Endothelial cell of umbilical vein (primary cell): Measurements from ENCODE around the gene PNMA1.

Source experiments
- POLR2A ChIP-seq: IDR thresholded peaks from 2 replicates; pipeline ENCODE4 v1.6.1; 2012; ENCODE audit warnings: low read depth, mild to moderate bottlenecking, control low read depth, low read length
- TF ChIP-seq, protein P1 (sequence below), 2 donors: IDR thresholded peaks; 1 replicate in 1 of 2; 2 replicates in 1 of 2; pipeline ENCODE4 v1.5.1; 2011; ENCODE audit warnings: low read length in 2 of 2, mild to moderate bottlenecking in 2 of 2, moderate library complexity in 2 of 2, control low read depth in 1 of 2, inconsistent platforms in 1 of 2, low read depth in 1 of 2; ENCODE audit not compliant: insufficient read depth in 1 of 2; ENCODE audit errors: extremely low read depth in 1 of 2

DNA sequence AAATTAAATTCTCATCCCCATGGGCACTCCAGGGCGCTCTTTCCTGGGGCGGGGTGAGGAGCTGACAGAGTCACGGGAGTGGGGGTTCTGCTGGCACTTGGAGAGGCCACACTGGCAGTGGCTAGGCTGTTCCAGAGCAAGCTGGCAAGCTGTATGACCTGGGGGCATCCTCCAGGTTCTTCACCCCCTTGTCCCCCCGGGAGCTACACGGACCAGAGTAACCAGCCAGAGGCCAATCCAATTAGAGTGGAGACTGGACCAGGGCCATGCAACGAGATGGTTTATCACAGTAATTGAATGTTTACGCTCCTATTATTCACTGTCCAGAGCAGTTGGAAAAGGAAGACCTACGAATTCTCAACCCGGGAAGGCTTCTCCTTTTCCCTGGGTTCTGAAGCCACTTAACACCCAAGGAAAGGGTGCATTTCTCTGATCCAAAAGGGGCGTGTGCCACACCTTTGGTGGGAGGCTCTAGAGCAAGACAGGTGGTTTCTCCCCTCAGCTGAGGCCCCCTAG, 43.8 kb upstream of the PNMA1 start:
- TF ChIP-seq, protein P1, sequence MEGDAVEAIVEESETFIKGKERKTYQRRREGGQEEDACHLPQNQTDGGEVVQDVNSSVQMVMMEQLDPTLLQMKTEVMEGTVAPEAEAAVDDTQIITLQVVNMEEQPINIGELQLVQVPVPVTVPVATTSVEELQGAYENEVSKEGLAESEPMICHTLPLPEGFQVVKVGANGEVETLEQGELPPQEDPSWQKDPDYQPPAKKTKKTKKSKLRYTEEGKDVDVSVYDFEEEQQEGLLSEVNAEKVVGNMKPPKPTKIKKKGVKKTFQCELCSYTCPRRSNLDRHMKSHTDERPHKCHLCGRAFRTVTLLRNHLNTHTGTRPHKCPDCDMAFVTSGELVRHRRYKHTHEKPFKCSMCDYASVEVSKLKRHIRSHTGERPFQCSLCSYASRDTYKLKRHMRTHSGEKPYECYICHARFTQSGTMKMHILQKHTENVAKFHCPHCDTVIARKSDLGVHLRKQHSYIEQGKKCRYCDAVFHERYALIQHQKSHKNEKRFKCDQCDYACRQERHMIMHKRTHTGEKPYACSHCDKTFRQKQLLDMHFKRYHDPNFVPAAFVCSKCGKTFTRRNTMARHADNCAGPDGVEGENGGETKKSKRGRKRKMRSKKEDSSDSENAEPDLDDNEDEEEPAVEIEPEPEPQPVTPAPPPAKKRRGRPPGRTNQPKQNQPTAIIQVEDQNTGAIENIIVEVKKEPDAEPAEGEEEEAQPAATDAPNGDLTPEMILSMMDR (IDR thresholded peaks at IDR 0.05; ENCODE audit: extremely low read depth in 1 of 2, insufficient read depth in 1 of 2, low read depth in 1 of 2, low read length in 2 of 2) = no peak
- TF ChIP-seq POLR2A = no peak
